Measurements from ENCODE around the gene THBS2.

DNA sequence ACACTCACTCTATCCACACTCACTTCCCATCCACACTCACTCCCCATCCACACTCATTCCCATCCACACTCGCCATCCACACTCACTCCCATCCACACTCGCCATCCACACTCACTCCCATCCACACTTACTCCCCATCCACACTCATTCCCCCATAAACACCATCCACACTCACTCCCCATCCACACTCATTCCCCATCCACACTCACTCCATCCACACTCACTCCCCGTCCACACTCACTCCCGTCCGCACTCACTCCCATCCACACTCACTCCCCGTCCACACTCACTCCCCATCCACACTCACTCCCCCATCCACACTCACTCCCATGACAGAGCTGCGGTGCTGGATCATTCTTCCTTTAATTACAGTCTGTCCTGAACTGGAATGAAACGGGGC, 17.1 kb downstream of the THBS2 start:
- TF ChIP-seq EZH2phosphoT487 (IDR thresholded peaks at IDR 0.05; ENCODE audit: low read length) = no peak
- TF ChIP-seq, protein P1, sequence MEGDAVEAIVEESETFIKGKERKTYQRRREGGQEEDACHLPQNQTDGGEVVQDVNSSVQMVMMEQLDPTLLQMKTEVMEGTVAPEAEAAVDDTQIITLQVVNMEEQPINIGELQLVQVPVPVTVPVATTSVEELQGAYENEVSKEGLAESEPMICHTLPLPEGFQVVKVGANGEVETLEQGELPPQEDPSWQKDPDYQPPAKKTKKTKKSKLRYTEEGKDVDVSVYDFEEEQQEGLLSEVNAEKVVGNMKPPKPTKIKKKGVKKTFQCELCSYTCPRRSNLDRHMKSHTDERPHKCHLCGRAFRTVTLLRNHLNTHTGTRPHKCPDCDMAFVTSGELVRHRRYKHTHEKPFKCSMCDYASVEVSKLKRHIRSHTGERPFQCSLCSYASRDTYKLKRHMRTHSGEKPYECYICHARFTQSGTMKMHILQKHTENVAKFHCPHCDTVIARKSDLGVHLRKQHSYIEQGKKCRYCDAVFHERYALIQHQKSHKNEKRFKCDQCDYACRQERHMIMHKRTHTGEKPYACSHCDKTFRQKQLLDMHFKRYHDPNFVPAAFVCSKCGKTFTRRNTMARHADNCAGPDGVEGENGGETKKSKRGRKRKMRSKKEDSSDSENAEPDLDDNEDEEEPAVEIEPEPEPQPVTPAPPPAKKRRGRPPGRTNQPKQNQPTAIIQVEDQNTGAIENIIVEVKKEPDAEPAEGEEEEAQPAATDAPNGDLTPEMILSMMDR (IDR thresholded peaks at IDR 0.05; ENCODE audit: low read length) = no peak
